ENCODE results near the gene BMP8A.

- TF ChIP-seq FOXM1 (IDR thresholded peaks at IDR 0.05; ENCODE audit: low read depth) = no peak
- no peak for TF ChIP-seq FOXM1 (CRISPR knock-in tag; IDR thresholded peaks at IDR 0.05; ENCODE audit: low read depth)
- TF ChIP-seq, protein P1, sequence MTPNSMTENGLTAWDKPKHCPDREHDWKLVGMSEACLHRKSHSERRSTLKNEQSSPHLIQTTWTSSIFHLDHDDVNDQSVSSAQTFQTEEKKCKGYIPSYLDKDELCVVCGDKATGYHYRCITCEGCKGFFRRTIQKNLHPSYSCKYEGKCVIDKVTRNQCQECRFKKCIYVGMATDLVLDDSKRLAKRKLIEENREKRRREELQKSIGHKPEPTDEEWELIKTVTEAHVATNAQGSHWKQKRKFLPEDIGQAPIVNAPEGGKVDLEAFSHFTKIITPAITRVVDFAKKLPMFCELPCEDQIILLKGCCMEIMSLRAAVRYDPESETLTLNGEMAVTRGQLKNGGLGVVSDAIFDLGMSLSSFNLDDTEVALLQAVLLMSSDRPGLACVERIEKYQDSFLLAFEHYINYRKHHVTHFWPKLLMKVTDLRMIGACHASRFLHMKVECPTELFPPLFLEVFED (CRISPR knock-in tag; conservative IDR thresholded peaks at IDR 0.05) = no peak
- TF ChIP-seq ARNT (IDR thresholded peaks at IDR 0.05) = no peak
These were observed 3.4 kb downstream of the BMP8A start for GRCh38 chr1:39494671-39495410.

Measured in K562 (cell line).